ENCODE measurements around the gene TRIM6.
A peak's percentile ranks its signal among the peaks of the same experiment; 100 is the strongest.
"Not testable (repeated sequence)": the region's sequence is repeated elsewhere in the genome, so short reads cannot be mapped to it uniquely, and the experiment has no call there.

TRIM6 gene

DNA sequence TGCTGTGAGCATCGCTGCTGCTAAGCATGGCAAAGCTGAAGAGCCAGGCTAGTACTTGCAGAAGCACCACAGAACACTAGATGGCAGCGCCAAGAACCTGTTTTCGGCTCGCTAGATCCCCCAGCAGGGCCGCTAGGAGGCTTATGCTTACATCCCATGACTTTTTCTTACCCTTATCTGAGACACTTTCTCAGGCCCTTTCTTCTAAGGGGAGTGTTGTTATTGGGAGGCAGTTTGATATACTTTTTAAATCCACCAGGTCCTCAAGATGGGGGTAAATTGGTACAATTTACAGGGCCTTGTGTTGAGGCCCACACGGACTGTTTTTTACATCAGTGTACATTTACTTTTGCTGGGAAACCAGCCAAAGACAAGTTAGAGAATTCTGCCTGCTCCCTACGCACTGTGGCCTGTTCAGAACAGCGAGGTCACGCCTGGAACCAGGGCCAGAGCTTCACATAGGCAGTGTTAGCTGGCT, 4.0 kb downstream of the TRIM6 start:
- DNase-seq, result peak; percentile 88
- in situ Hi-C loops (cut with HindIII; ENCODE audit: low pct_ligation_motif_present, low pct_unique_long_range_greater_than_20kb, low sequenced_read_pairs), result no loop called here

DNA sequence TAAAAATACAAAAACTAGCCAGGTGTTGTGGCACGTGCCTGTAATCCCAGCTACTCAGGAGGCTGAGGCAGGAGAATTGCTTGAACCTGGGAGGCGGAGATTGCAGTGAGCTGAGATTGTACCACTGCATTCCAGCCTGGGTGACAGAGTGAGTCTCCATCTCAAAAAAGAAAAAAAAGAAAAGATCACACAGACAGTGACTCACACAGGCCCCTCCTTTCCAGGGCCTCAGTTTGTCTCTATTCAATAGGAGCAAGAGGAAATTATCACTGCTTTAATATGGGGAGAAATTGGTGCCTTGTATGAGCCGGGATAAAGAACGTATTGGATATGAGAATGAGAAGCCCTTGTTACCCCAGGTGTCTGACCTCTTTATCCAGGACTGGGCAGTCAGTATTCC, 6.4 kb downstream of the TRIM6 start:
- in situ Hi-C loops (cut with HindIII; ENCODE audit: low pct_ligation_motif_present, low pct_unique_long_range_greater_than_20kb, low sequenced_read_pairs); DNase-seq: not testable (repeated sequence)

DNA sequence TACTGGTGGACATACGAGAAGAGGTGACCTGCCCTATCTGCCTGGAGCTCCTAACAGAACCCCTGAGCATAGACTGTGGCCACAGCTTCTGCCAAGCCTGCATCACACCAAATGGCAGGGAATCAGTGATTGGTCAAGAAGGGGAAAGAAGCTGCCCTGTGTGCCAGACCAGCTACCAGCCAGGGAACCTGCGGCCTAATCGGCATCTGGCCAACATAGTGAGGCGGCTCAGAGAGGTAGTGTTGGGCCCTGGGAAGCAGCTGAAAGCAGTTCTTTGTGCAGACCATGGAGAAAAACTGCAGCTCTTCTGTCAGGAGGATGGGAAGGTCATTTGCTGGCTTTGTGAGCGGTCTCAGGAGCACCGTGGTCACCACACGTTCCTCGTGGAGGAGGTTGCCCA, 6.9 kb downstream of the TRIM6 start:
- in situ Hi-C loops (cut with HindIII; ENCODE audit: low pct_ligation_motif_present, low pct_unique_long_range_greater_than_20kb, low sequenced_read_pairs), result no loop called here
- DNase-seq, result no peak

DNA sequence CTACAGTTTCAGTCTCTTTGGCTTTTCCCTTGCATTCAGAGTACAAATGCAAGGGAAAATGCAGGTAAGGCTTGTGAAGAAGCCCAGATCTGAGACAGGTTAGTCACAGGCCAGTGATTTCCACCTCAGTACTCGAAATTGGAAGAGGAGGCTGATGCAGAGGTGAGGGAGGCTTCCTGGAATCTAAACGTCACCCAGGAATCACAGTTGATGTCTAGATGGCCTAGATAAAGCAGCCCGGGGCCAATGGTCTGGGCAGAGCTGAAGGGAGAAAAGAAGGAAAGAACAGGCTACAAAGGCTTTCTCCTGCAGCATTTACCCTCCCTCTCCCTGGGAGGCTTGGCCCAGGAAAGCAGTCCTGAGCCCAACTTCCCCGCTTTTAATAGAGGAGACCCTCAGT, 8.5 kb downstream of the TRIM6 start:
- in situ Hi-C loops (cut with HindIII; ENCODE audit: low pct_ligation_motif_present, low pct_unique_long_range_greater_than_20kb, low sequenced_read_pairs), result no loop called here
- no peak for DNase-seq

DNA sequence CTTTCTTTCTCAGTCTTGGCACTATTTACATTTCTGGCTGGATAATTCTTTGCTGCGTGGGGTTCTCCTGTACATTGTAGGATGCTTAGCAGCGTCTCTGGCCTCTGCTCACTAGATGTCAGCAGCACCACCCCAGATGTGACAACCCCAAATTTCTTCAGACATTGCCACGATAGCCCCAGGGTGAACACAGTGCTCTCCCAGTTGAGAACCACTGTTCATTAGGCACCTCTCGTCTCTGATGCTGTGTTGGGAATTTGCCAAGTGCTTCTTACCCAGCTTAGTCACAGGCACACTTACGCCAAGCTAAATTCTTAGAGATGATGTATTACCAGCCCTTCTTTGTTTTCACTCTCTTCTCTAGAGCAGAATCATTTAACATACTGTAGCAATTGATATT, 9.4 kb downstream of the TRIM6 start:
- DNase-seq, result peak; percentile 23
- in situ Hi-C loops (cut with HindIII; ENCODE audit: low pct_ligation_motif_present, low pct_unique_long_range_greater_than_20kb, low sequenced_read_pairs), result no loop called here

DNA sequence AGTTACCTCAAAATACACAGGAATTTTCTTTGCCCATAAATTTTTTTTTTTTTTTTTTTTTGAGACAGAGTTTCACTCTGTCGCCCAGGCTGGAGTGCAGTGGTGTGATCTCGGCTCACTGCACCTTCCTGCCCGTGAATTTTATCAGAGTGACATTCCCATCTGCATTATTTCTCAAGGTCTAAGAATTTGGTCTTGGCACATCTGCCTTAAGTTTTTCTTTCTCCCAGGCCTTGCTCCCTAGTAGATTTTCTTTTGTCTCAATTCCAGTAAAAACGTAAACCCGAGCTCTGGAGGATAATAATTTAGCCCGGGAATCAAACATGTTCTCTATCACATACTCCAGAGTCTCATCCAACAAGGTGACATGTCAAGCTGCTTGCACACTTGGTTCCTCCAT, 12.4 kb downstream of the TRIM6 start:
- in situ Hi-C loops (cut with HindIII; ENCODE audit: low pct_ligation_motif_present, low pct_unique_long_range_greater_than_20kb, low sequenced_read_pairs), result no loop called here
- DNase-seq, result no peak

DNA sequence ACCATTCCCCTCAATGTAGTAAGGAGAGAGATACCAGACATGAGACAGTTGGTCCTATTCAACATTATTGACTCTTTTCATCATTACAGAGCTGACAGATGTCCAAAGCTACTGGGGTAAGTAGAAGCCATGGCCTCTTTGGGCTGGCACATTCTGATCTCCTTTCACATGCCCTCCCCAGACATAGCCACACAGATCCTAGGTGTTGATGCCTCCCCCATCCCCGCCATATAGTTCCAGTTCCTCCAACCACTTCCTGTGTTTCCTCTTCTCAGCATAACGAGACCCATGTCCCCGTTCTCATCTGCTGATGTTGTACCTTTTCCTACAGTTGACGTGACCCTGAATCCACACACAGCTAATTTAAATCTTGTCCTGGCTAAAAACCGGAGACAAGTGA, 14.0 kb downstream of the TRIM6 start:
- in situ Hi-C loops (cut with HindIII; ENCODE audit: low pct_ligation_motif_present, low pct_unique_long_range_greater_than_20kb, low sequenced_read_pairs), result no loop called here
- DNase-seq, result no peak

DNA sequence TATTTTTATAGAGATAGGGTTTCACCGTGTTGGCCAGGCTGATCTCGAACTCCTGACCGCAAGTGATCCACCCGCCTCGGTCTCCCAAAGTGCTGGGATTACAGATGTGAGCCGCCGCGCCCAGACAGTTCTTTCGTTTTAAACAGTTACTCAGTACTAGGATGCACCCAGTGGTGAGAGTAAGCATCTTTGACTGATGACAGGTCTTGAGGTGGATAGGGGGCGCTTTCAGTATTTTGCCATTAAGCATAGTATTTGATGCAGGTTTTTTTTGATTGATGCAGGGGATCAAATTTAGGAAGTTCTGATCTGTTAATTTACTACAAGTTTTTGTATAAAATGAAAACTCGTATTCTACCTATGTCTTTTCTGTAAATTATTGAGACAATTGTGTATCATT, 15.2 kb downstream of the TRIM6 start:
- in situ Hi-C loops (cut with HindIII; ENCODE audit: low pct_ligation_motif_present, low pct_unique_long_range_greater_than_20kb, low sequenced_read_pairs), result no loop called here

DNA sequence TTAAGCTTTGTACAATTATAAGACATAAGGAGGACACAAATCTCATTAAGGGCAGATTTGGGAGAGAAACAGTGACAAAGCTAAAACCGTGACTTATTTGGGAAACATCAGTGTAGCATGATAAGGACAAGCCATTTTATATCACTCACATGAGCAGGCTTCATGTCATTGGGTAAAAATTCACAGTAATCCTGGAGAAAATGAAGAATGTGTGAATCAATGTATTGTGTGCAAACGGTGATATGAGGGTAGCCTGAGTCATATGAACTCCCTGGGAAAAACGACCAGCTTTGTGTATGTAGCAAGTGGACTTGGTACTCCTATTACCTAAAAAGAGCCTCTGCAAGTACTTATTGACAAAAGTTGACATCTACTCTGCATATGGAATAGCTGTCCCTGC, 22.4 kb downstream of the TRIM6 start:
- DNase-seq, result no peak
- in situ Hi-C loops (cut with HindIII; ENCODE audit: low pct_ligation_motif_present, low pct_unique_long_range_greater_than_20kb, low sequenced_read_pairs), result no loop called here

More for the DNA sequence above, 15.2 kb downstream of the TRIM6 start:
- DNase-seq, result no peak

DNA sequence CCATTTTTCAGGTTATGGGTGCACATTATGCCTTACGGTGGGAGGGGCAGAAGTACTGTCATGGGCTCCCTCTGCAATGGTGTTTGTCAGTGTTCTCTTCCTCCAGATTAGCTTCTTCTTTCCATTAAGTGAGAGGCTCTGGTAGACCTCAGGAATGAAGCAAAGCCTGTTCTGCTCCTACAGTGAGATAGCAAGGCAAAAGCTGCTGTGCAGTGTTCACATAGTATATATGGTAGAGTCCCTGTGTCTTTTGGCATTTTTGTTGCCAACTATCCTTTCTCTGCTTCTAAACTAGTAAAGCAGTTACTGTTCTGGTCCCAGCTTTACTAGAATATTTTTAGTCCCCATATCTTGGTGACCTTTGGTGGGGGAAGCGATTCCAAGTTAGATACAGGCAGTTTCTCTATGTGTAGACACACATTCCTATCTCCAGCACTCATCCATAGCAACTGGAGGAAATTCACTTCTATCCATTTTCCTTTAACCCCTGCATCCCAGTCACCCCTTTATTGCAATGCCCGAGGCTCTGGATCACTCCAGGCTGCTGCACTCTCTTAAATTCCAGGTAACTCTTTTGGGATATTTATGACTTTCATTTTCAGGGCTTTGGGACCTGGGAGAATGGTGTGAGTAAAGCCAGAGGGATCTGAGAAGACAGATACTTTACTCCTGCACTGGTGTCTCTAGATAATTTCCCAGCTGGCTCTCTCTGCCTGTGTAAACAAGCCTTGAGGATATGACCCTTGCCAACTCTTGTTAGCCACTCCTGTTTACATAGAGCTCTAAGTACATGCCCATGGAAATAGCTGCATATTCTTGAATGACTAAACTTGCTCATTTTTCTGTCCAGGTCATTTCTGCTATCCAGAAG, 24.4 kb downstream of the TRIM6 start:
- DNase-seq, result no peak
- in situ Hi-C loops (cut with HindIII; ENCODE audit: low pct_ligation_motif_present, low pct_unique_long_range_greater_than_20kb, low sequenced_read_pairs), result no loop called here

DNA sequence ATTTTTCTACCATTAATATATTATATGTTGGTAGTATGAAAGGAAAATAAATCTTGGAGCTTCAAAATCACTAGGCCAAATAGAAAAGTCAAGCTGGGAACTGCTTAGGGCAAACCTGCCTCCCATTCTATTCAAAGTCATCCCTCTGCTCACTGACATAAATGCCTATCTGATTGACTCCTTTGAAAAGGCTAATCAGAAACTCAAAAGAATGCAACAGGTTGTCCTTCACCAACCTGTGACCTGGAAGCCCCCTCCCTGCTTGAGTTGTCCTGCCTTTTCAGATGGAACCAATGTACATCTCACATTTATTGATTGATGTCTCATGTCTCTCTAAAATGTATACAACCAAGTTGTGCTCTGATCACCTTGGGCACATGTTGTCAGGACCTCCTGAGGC, 25.1 kb downstream of the TRIM6 start:
- in situ Hi-C loops (cut with HindIII; ENCODE audit: low pct_ligation_motif_present, low pct_unique_long_range_greater_than_20kb, low sequenced_read_pairs), result no loop called here
- DNase-seq, result no peak

DNA sequence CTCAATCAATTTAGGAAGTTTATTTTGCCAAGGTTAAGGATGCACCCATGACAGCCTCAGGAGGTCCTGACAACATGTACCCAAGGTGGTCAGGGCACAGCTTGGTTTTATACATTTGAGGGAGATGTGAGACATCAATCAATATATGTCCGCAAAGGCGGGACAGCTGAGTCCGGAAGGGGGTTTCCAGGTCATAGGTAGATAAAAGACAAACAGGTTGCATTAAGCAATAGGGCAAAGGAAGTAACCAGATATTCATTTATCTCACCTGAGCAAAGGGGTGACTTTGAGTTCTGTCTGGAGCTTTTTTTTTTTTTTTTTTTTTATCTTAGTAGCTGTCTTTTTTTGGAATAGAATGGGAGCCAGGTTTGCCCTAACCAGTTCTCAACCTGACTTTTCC, 26.4 kb downstream of the TRIM6 start:
- no peak for DNase-seq
- in situ Hi-C loops (cut with HindIII; ENCODE audit: low pct_ligation_motif_present, low pct_unique_long_range_greater_than_20kb, low sequenced_read_pairs), result no loop called here

DNA sequence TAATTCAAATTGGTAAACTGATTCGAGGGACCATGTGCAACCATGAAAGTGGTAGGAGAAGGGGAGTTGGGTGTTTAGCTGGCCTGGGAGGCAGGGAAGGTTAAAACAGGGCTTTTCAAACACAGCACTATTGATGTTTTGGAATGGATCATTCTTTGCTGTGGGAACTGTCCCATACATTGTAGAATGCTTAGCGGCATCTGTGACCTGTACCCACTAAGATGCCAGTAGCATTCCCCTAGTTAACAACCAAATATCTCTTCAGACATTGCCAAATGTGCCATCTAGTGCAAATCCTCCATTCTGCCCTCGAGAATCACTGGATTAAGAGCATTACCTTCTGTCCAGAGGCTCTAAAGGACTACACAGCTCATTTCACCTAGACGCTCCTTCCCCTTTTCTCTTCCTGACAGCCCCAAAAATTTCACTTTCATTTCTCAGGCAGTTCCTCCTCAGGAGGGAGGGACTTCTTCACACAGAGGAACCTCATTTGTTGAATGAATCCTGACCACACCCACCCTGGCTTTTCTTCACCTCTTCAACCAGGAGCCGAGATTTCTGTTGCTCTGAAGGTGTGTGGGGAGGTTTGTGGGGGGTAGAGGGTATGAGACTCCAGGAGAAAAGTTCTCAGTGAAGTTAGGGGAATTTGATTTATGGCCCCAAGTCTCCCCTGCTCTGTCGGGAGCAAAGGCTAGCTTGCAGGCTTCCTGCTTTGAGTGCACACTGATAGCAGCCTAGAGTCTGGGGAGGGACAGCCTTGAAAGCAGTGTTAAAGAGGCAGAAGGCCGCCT, 28.2 kb downstream of the TRIM6 start, which contains the start of gene TRIM34:
TSS of gene TRIM34 (plus strand) at position 513 of the 791 bp plus-strand sequence. CDS start 7,331 bp downstream, outside the sequence.
- peak; percentile 77 for DNase-seq
- in situ Hi-C loops (cut with HindIII; ENCODE audit: low pct_ligation_motif_present, low pct_unique_long_range_greater_than_20kb, low sequenced_read_pairs), result no loop called here

DNA sequence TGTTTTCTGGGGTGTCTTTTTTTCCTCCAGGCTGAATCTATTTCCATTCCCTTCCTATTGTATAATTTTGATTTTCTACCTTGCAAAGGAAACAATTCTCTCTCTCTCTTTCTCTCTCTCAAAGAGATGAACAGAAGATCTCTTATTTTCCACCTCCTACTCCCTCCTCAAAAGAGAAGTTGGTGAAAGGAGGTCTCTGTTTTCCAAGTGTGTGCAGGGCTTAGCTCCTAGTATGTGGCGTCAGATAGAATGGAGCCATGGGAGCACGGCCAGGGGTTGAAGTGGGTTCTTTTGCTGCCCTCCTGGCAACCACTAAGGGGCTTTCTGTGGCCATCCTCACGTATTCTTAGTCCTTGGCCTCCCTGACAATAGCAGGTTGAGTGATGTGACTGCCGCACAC, 28.8 kb downstream of the TRIM6 start:
- in situ Hi-C loops (cut with HindIII; ENCODE audit: low pct_ligation_motif_present, low pct_unique_long_range_greater_than_20kb, low sequenced_read_pairs), result no loop called here
- DNase-seq, result no peak

DNA sequence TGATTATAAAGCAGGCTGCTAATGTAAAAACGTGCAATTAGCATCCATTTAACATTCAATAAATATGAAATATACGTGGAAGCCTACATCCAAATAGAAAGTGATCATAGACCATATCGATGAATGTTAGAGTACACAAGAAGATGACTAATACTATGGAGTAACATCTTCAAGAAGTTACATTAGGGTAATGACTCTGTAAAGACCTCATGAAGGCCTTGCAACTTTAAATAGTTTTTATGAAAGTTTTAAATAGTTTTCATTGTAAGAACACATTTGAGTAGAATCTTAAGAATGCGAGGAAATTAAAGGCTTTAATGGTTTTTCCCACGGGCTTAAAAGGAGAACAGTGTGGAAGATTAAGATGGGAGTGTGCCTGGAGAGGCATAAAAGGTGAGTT, 29.8 kb downstream of the TRIM6 start:
- in situ Hi-C loops (cut with HindIII; ENCODE audit: low pct_ligation_motif_present, low pct_unique_long_range_greater_than_20kb, low sequenced_read_pairs), result no loop called here

DNA sequence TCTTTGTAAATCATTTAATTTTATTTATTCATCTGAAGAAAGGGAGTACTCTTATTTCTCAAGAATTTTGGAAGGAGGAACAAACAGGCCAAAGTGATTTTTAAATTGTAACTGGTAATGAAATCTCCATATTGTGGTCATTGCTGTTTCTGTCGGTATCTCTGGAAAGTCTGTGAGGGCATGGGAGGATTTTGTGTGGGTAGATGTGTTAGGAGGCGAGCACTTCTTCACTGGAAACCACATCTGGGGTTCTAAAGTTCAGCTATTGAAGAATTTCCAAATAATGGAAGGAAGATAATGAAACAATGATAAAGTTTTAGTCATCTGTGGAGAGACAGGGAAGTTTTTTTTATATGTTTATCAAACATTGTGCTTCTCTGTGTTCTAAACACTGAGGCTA, 35.0 kb downstream of the TRIM6 start:
- in situ Hi-C loops (cut with HindIII; ENCODE audit: low pct_ligation_motif_present, low pct_unique_long_range_greater_than_20kb, low sequenced_read_pairs), result no loop called here
- DNase-seq, result no peak

More for the DNA sequence above, 29.8 kb downstream of the TRIM6 start:
- no peak for DNase-seq

DNA sequence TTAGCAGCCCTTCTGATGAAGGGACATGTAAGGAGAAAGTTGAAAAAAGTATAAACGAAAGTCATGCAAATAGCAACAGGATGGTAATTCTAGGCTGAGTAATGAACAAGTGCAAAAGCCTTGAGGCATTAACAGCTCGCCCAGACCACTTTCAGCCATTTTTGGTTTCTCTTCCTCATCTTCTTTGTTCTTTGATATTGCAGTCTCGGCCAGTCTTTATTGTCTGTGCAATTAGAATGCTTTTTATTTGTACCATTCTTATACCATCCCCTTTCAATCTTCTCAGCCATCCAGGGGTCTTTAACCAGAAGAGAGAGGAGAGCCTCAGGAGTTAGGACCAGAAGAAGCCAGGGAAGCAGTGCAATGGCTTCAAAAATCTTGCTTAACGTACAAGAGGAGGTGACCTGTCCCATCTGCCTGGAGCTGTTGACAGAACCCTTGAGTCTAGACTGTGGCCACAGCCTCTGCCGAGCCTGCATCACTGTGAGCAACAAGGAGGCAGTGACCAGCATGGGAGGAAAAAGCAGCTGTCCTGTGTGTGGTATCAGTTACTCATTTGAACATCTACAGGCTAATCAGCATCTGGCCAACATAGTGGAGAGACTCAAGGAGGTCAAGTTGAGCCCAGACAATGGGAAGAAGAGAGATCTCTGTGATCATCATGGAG, 35.7 kb downstream of the TRIM6 start:
- in situ Hi-C loops (cut with HindIII; ENCODE audit: low pct_ligation_motif_present, low pct_unique_long_range_greater_than_20kb, low sequenced_read_pairs), result no loop called here
- no peak for DNase-seq

DNA sequence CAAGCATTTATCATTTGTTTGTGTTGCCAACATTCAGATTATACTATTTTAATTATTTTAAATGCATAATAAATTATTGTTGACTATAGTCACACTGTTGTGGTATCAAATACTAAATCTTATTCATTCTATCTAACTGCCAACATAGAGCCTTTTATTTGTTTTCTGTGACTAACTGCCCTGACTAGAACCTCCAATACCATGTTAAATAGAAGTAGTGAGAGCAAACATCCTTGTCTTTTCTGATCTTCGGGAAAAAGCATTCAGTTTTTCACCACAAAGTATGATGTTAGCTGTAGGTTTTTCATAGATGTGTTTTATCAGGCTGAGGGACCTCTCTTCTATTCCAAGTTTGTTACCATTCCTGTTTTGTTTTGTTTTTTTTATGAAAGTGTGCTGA, 43.5 kb downstream of the TRIM6 start:
- in situ Hi-C loops (cut with HindIII; ENCODE audit: low pct_ligation_motif_present, low pct_unique_long_range_greater_than_20kb, low sequenced_read_pairs), result no loop called here
- DNase-seq, result no peak

DNA sequence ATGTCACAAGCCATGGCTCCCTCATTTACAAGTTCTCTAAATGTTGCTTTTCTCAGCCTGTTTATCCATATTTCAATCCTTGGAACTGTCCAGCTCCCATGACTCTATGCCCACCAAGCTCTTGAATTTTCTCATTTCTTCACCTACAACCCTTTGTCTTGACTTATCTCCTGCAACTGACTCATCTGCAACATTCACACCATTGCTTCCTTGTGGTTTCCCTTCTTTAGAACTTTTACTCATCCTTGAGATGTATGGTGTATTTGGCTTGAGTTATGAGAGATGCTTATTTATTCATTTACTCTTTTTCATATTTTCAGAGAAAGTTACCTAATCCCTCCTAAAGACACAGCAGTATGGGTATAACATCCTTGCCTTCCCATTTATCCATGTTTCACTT, 47.1 kb downstream of the TRIM6 start:
- no peak for DNase-seq
- in situ Hi-C loops (cut with HindIII; ENCODE audit: low pct_ligation_motif_present, low pct_unique_long_range_greater_than_20kb, low sequenced_read_pairs), result no loop called here
